GM12801 (cell line): ENCODE measurements around the gene UPF3A.

Experiments
- CTCF ChIP-seq: IDR thresholded peaks from one replicate; pipeline ENCODE4 v1.5.1; 2011; ENCODE audit warnings: control low read depth; ENCODE audit not compliant: insufficient read length; ENCODE audit errors: extremely low read depth

UPF3A gene

GRCh38 chr13:114259374-114259773 lies 22.0 kb upstream of the UPF3A start:
- TF ChIP-seq CTCF, result no peak

GRCh38 chr13:114259974-114260373 lies 21.4 kb upstream of the UPF3A start:
- no peak for TF ChIP-seq CTCF

- no peak for TF ChIP-seq CTCF
Measured at GRCh38 chr13:114260814-114261213, 20.6 kb upstream of the UPF3A start.

- TF ChIP-seq CTCF, result no peak
Measured at GRCh38 chr13:114261328-114261965, 20.0 kb upstream of the UPF3A start.

GRCh38 chr13:114263578-114263977 lies 17.8 kb upstream of the UPF3A start:
- no peak for TF ChIP-seq CTCF

- TF ChIP-seq CTCF, result no peak
Measured at GRCh38 chr13:114264886-114265611, 16.4 kb upstream of the UPF3A start.

GRCh38 chr13:114266241-114266640 lies 15.2 kb upstream of the UPF3A start:
- TF ChIP-seq CTCF, result no peak
